Measurements from ENCODE around the gene MGRN1. TPM values are rescaled to one million over a fixed set of nuclear protein-coding genes. Genes with fewer than 3 reads are reported as not detected.
A peak's percentile ranks its signal among the peaks of the same experiment; 100 is the strongest.

The MGRN1 gene
- total and polyA plus RNA-seq, 2 of the 13 experiments (the other 11 are each of a cell fraction or from before 2014, with no cell fraction given): 11.9 to 12.6 TPM

- TF ChIP-seq, protein P1, sequence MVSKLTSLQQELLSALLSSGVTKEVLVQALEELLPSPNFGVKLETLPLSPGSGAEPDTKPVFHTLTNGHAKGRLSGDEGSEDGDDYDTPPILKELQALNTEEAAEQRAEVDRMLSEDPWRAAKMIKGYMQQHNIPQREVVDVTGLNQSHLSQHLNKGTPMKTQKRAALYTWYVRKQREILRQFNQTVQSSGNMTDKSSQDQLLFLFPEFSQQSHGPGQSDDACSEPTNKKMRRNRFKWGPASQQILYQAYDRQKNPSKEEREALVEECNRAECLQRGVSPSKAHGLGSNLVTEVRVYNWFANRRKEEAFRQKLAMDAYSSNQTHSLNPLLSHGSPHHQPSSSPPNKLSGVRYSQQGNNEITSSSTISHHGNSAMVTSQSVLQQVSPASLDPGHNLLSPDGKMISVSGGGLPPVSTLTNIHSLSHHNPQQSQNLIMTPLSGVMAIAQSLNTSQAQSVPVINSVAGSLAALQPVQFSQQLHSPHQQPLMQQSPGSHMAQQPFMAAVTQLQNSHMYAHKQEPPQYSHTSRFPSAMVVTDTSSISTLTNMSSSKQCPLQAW (CRISPR knock-in tag; IDR thresholded peaks at IDR 0.05): peak; percentile 55; the same call in 1 of the 2 replicates
- TF ChIP-seq NBN (conservative IDR thresholded peaks at IDR 0.05) (no peak), KLF12 (CRISPR knock-in tag; IDR thresholded peaks at IDR 0.05; ENCODE audit: borderline replicate concordance) (no peak), PRDM10 (CRISPR knock-in tag; IDR thresholded peaks at IDR 0.05; ENCODE audit: low read depth) (no peak), RAD21 (CRISPR knock-in tag; IDR thresholded peaks at IDR 0.05) (no peak), ZNF644 (CRISPR knock-in tag; IDR thresholded peaks at IDR 0.05; ENCODE audit: low read depth) (no peak), HOXA3 (CRISPR knock-in tag; IDR thresholded peaks at IDR 0.05) (peak; percentile 59; the same call in 1 of the 2 replicates), ZNF788 (CRISPR knock-in tag; IDR thresholded peaks at IDR 0.05; ENCODE audit: borderline replicate concordance) (no peak), ZBTB4 (CRISPR knock-in tag; IDR thresholded peaks at IDR 0.05; ENCODE audit: borderline replicate concordance) (no peak), JUN (CRISPR knock-in tag; IDR thresholded peaks at IDR 0.05) (no peak), ZMYM3 (CRISPR knock-in tag; IDR thresholded peaks at IDR 0.05) (no peak), GPN1 (CRISPR knock-in tag; IDR thresholded peaks at IDR 0.05; ENCODE audit: borderline replicate concordance) (no peak), U2AF2 (IDR thresholded peaks at IDR 0.05; ENCODE audit: low read depth, low read length) (no peak), MEIS2 (CRISPR knock-in tag; IDR thresholded peaks at IDR 0.05) (0 out of 2 replicates have a peak, but pooled peaks have one; percentile 18), YEATS4 (CRISPR knock-in tag; IDR thresholded peaks at IDR 0.05; ENCODE audit: borderline replicate concordance) (no peak), ZFP41 (CRISPR knock-in tag; IDR thresholded peaks at IDR 0.05; ENCODE audit: borderline replicate concordance) (no peak)
- TF ChIP-seq, protein P2, sequence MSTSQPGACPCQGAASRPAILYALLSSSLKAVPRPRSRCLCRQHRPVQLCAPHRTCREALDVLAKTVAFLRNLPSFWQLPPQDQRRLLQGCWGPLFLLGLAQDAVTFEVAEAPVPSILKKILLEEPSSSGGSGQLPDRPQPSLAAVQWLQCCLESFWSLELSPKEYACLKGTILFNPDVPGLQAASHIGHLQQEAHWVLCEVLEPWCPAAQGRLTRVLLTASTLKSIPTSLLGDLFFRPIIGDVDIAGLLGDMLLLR (CRISPR knock-in tag; IDR thresholded peaks at IDR 0.05): no peak
- TF ChIP-seq, protein P3, sequence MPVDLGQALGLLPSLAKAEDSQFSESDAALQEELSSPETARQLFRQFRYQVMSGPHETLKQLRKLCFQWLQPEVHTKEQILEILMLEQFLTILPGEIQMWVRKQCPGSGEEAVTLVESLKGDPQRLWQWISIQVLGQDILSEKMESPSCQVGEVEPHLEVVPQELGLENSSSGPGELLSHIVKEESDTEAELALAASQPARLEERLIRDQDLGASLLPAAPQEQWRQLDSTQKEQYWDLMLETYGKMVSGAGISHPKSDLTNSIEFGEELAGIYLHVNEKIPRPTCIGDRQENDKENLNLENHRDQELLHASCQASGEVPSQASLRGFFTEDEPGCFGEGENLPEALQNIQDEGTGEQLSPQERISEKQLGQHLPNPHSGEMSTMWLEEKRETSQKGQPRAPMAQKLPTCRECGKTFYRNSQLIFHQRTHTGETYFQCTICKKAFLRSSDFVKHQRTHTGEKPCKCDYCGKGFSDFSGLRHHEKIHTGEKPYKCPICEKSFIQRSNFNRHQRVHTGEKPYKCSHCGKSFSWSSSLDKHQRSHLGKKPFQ (CRISPR knock-in tag; IDR thresholded peaks at IDR 0.05; ENCODE audit: insufficient replicate concordance): no peak
These were observed 35.9 kb downstream of the MGRN1 start (continued) for GRCh38 chr16:4660454-4661007.

Data from HepG2 (cell line).